Osteocyte (in vitro differentiated cells): ENCODE data around the gene AMOTL2. TPM values are rescaled to one million over a fixed set of nuclear protein-coding genes. Genes with fewer than 3 reads are reported as not detected.

Source experiments
- DNase-seq: peaks from one replicate; pipeline ENCODE4 v3.0.0; 2021; ENCODE audit warnings: mixed read lengths; ENCODE audit not compliant: unreplicated experiment; ENCODE audit errors: extremely low spot score
- H3K27ac Mint-ChIP-seq: one replicate; pipeline ENCODE4 v1.8.0; 2021; ENCODE audit warnings: mild to moderate bottlenecking, mixed read lengths; ENCODE audit not compliant: unreplicated experiment
- H3K27me3 Mint-ChIP-seq: one replicate; pipeline ENCODE4 v1.8.0; 2021; ENCODE audit warnings: mixed read lengths; ENCODE audit not compliant: unreplicated experiment
- H3K36me3 Mint-ChIP-seq: one replicate; pipeline ENCODE4 v1.8.0; 2021; ENCODE audit warnings: mixed read lengths; ENCODE audit not compliant: unreplicated experiment
- H3K4me1 Mint-ChIP-seq: one replicate; pipeline ENCODE4 v1.8.0; 2021; ENCODE audit warnings: mixed read lengths; ENCODE audit not compliant: unreplicated experiment
- H3K4me3 Mint-ChIP-seq: one replicate; pipeline ENCODE4 v1.8.0; 2021; ENCODE audit warnings: mild to moderate bottlenecking, moderate library complexity, mixed read lengths; ENCODE audit not compliant: unreplicated experiment
- H3K9me3 Mint-ChIP-seq: one replicate; pipeline ENCODE4 v1.8.0; 2021; ENCODE audit warnings: mixed read lengths; ENCODE audit not compliant: unreplicated experiment
- CTCF ChIP-seq: fragments of 200-600 bp; sonication (generic); IDR thresholded peaks from 2 replicates; pipeline ENCODE4 v1.5.0; 2021; ENCODE audit warnings: antibody characterized with exemption, mild to moderate bottlenecking, moderate library complexity
- total RNA-seq: library from RNA; stranded (reverse); gene quantifications from 2 replicates; pipeline ENCODE4 v1.2.1, GENCODE V29; 2021

Gene AMOTL2
- total RNA-seq, 1 donor from 2014 or later: 195 TPM

- H3K9me3 Mint-ChIP-seq: no peaks in the 10 kb centered on the region
- no peak overlapping the region for H3K4me3 Mint-ChIP-seq
- peak overlapping the region; percentile 95 for H3K27ac Mint-ChIP-seq
- no peaks in the 10 kb centered on the region for H3K36me3 Mint-ChIP-seq
- no peak for TF ChIP-seq CTCF
- DNase-seq: no peak
- no peaks in the 10 kb centered on the region for H3K27me3 Mint-ChIP-seq
- H3K4me1 Mint-ChIP-seq: peaks cover 80% of the 10 kb centered on the region
Measured at GRCh38 chr3:134334901-134335280, 39.4 kb downstream of the AMOTL2 start.

GRCh38 chr3:134334231-134334900 is 39.9 kb downstream of the AMOTL2 start:
- H3K9me3 Mint-ChIP-seq: no peaks in the 10 kb centered on the region
- no peaks in the 10 kb centered on the region for H3K27me3 Mint-ChIP-seq
- H3K36me3 Mint-ChIP-seq: no peaks in the 10 kb centered on the region
- H3K27ac Mint-ChIP-seq: peak overlapping the region; percentile 95
- H3K4me1 Mint-ChIP-seq: peaks cover 80% of the 10 kb centered on the region
- no peak for TF ChIP-seq CTCF
- H3K4me3 Mint-ChIP-seq: no peak overlapping the region
- no peak for DNase-seq

- no peaks in the 10 kb centered on the region for H3K36me3 Mint-ChIP-seq
- no peaks in the 10 kb centered on the region for H3K27me3 Mint-ChIP-seq
- TF ChIP-seq CTCF: peak; percentile 22
- H3K27ac Mint-ChIP-seq: peak overlapping the region; percentile 95
- no peaks in the 10 kb centered on the region for H3K9me3 Mint-ChIP-seq
- H3K4me3 Mint-ChIP-seq: peak overlapping the region; percentile 24
- H3K4me1 Mint-ChIP-seq: peaks cover 84% of the 10 kb centered on the region
- DNase-seq: peak; percentile 67
Measured at GRCh38 chr3:134333522-134334181, 40.6 kb downstream of the AMOTL2 start.

GRCh38 chr3:134332344-134332743 is 41.9 kb downstream of the AMOTL2 start:
- Mint-ChIP-seq H3K27me3 (no peaks in the 10 kb centered on the region), H3K9me3 (no peaks in the 10 kb centered on the region), H3K4me1 (peaks cover 89% of the 10 kb centered on the region), H3K27ac (peak overlapping the region; percentile 95), H3K36me3 (no peaks in the 10 kb centered on the region), H3K4me3 (no peak overlapping the region)
- TF ChIP-seq CTCF: no peak
- no peak for DNase-seq

GRCh38 chr3:134331811-134332199 is 42.4 kb downstream of the AMOTL2 start:
- Mint-ChIP-seq H3K27me3 (no peaks in the 10 kb centered on the region), H3K9me3 (no peaks in the 10 kb centered on the region), H3K27ac (peak overlapping the region; percentile 95), H3K4me1 (peaks cover 93% of the 10 kb centered on the region), H3K4me3 (peak overlapping the region; percentile 42), H3K36me3 (no peaks in the 10 kb centered on the region)
- DNase-seq: no peak
- TF ChIP-seq CTCF: no peak
